Neural progenitor cell (in vitro differentiated cells): Measurements from ENCODE around the gene CDK5RAP3.

Experiments
- EZH2 ChIP-seq: fragments of 200-600 bp; sonication (generic); IDR thresholded peaks from 2 replicates; pipeline ENCODE4 v1.6.1; 2017; ENCODE audit warnings: antibody characterized with exemption, mild to moderate bottlenecking, moderate library complexity
- EZH2phosphoT487 ChIP-seq: fragments of 200-600 bp; sonication (generic); IDR thresholded peaks from 2 replicates; pipeline ENCODE4 v1.6.1; 2017; ENCODE audit warnings: antibody characterized with exemption
- TF ChIP-seq, protein P1 (sequence below): fragments of 200-600 bp; sonication (generic); IDR thresholded peaks from 2 replicates; pipeline ENCODE4 v1.5.1; 2017; ENCODE audit warnings: antibody characterized with exemption, mild to moderate bottlenecking

DNA sequence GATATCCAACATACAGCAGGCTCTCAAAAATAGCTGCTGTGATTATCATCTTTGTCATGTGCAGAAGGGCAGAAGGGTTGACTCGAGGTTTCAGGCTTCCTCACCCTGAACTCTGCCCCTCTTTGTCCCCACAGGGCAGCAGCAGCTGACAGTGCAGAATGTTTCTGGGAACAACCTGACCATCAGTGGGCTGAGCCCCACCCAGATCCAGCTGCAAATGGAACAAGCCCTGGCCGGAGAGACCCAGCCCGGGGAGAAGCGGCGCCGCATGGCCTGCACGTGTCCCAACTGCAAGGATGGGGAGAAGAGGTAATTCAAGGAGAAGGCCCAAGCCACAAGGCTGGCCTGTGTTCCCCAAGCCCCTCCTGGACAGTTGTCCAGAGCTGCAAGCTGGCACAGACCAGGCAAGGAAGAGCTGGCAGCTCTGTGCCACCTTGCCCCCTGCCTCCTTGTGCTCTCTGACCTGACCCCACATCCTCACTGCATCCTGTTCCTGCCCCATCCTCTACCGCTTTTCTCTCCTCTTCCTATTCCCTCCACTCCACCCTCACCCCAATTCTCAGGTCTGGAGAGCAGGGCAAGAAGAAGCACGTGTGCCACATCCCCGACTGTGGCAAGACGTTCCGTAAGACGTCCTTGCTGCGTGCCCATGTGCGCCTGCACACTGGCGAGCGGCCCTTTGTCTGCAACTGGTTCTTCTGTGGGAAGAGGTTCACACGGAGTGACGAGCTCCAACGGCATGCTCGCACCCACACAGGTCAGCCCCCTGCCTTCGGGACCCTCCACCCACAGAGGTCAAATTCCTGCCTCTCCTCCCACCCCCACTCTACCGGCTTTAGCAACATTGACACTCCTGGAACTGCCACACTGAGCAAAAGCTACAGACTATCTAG lies 45.9 kb upstream of the CDK5RAP3 start:
- TF ChIP-seq, protein P1, sequence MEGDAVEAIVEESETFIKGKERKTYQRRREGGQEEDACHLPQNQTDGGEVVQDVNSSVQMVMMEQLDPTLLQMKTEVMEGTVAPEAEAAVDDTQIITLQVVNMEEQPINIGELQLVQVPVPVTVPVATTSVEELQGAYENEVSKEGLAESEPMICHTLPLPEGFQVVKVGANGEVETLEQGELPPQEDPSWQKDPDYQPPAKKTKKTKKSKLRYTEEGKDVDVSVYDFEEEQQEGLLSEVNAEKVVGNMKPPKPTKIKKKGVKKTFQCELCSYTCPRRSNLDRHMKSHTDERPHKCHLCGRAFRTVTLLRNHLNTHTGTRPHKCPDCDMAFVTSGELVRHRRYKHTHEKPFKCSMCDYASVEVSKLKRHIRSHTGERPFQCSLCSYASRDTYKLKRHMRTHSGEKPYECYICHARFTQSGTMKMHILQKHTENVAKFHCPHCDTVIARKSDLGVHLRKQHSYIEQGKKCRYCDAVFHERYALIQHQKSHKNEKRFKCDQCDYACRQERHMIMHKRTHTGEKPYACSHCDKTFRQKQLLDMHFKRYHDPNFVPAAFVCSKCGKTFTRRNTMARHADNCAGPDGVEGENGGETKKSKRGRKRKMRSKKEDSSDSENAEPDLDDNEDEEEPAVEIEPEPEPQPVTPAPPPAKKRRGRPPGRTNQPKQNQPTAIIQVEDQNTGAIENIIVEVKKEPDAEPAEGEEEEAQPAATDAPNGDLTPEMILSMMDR = no peak
- TF ChIP-seq EZH2phosphoT487 (no peak), EZH2 (no peak)
